Spleen (tissue), 11 donors: ENCODE measurements around the gene PLAAT4. TPM values are rescaled to one million over a fixed set of nuclear protein-coding genes. Genes with fewer than 3 reads are reported as not detected.

Source experiments
- DNase-seq: peaks from one replicate; pipeline ENCODE4 v3.0.0-alpha.2; 2020
- H3K27ac ChIP-seq, 8 donors: fragments of 200-600 bp; sonication (generic) in 7 of 8; 1 replicate in 4 of 8; 2 replicates in 4 of 8; pipeline versions ENCODE4 v1.5.0 to v1.8.0; 2016 to 2021; ENCODE audit warnings: inconsistent platforms in 4 of 8, mild to moderate bottlenecking in 4 of 8, moderate library complexity in 1 of 8
- H3K27me3 ChIP-seq, 7 donors: fragments of 200-600 bp; sonication (generic) in 6 of 7; replicated peaks in 1 of 7; 1 replicate in 4 of 7; 2 replicates in 3 of 7; pipeline versions ENCODE4 v1.5.0 to v1.8.0; 2016 to 2021; ENCODE audit warnings: inconsistent platforms in 3 of 7, mild to moderate bottlenecking in 1 of 7
- H3K36me3 ChIP-seq, 6 donors: fragments of 200-600 bp; sonication (generic) in 5 of 6; 1 replicate in 4 of 6; 2 replicates in 2 of 6; pipeline versions ENCODE4 v1.5.0 to v1.8.0; 2016 to 2021; ENCODE audit warnings: inconsistent platforms in 2 of 6
- H3K4me1 ChIP-seq, 6 donors: fragments of 200-600 bp; sonication (generic) in 5 of 6; 1 replicate in 3 of 6; 2 replicates in 3 of 6; pipeline versions ENCODE4 v1.5.0 to v1.8.0; 2016 to 2021; ENCODE audit warnings: inconsistent platforms in 3 of 6
- H3K4me3 ChIP-seq, 8 donors: fragments of 200-600 bp; sonication (generic) in 7 of 8; 1 replicate in 4 of 8; 2 replicates in 4 of 8; pipeline versions ENCODE4 v1.5.0 to v1.8.0; 2016 to 2021; ENCODE audit warnings: inconsistent platforms in 4 of 8, mild to moderate bottlenecking in 4 of 8, moderate library complexity in 2 of 8
- H3K9me3 ChIP-seq, 8 donors: fragments of 200-600 bp; sonication (generic) in 7 of 8; 1 replicate in 4 of 8; 2 replicates in 4 of 8; pipeline versions ENCODE4 v1.5.0 to v1.8.0; 2016 to 2021; ENCODE audit warnings: inconsistent platforms in 4 of 8
- CTCF ChIP-seq, 11 experiments: fragments of 200-600 bp in 7 of 11; fragments of 450-650 bp in 4 of 11; sonication (generic) in 4 of 11; IDR thresholded peaks in 8 of 11; conservative IDR thresholded peaks in 3 of 11; 1 replicate in 7 of 11; 2 replicates in 4 of 11; pipeline versions ENCODE4 v1.4.0 to v1.8.0; 2016 to 2021; ENCODE audit warnings: antibody characterized with exemption in 11 of 11, inconsistent platforms in 4 of 11, mild to moderate bottlenecking in 1 of 11
- POLR2A ChIP-seq, 3 donors: fragments of 450-650 bp; IDR thresholded peaks; one replicate each; pipeline ENCODE4 v1.5.1; 2017; ENCODE audit warnings: antibody characterized with exemption in 3 of 3, mild to moderate bottlenecking in 1 of 3
- POLR2AphosphoS5 ChIP-seq, 3 donors: sonication (generic); formaldehyde crosslinking; IDR thresholded peaks; one replicate each; pipeline ENCODE4 v1.5.1; 2017; ENCODE audit warnings: antibody characterized with exemption in 3 of 3
- WGBS, 5 donors: extraction: QIAGEN DNeasy Blood & Tissue Kit in 3 of 5; methylation state at CpG; one replicate each; pipeline versions ENCODE4 v1.1.5 to v1.1.7; 2013 to 2018; 5-methylcytosine and 5-hydroxymethylcytosine counted together
- intact Hi-C: fragments of 100-400 bp; cut with DNase I; formaldehyde crosslinking; loops from one replicate; pipeline ENCODE4 v1.15.0; 2023; ENCODE audit warnings: low total_unique reads
- polyA plus RNA-seq, 3 donors: library from polyadenylated mRNA; stranded (reverse); fragments of 200-250 nt; gene quantifications; one replicate each; pipeline ENCODE4 v1.2.1, GENCODE V29; 2013
- total RNA-seq, 7 donors: library from RNA; depleted of rRNA in 3 of 7; stranded (reverse); fragments of >200 nt in 3 of 7; fragmentation: NEBNext Ultra II Directional in 4 of 7; extraction: Animal tissue kit (Norgen Biotek cat#: 25700) in 4 of 7; gene quantifications; one replicate each; pipeline versions ENCODE4 v1.1.0 to v1.2.1, GENCODE V29; 2016 to 2021
- donor health status: healthy with polysubstance abuse.
- donor health status: DM: no; HTN: no; CAD: no; lungs with moderate emphysema.
- donor health status: DM: no; HTN: no; CAD: no.
- donor health status: Bipolar disorder and iron deficiency.
- donor health status: healthy.
- donor health status: DM: no; HTN: no; CAD: no.
- donor health status: DM: yes; HTN: yes; CAD: no.

PLAAT4 gene
- total and polyA plus RNA-seq, 10 donors, result 55.6 to 105 (median 68.1) TPM

GRCh38 chr11:63516109-63516508 is 20.5 kb upstream of the PLAAT4 start:
- H3K27ac ChIP-seq, result no peak overlapping the region
- TF ChIP-seq CTCF (IDR thresholded peaks at IDR 0.05 in 8 of 11, conservative IDR thresholded peaks at IDR 0.05 in 3 of 11), result no peak
- no peak for TF ChIP-seq POLR2AphosphoS5 (IDR thresholded peaks at IDR 0.05)
- TF ChIP-seq POLR2A (IDR thresholded peaks at IDR 0.05), result no peak
- 93 to 99% (median 95%) methylated on average over 5 to 6 of the region's 6 CpGs for whole genome bisulfite sequencing, 5 donors
- intact Hi-C loops, result no loop called here
- no peaks in the 10 kb centered on the region for H3K27me3 ChIP-seq
- peaks cover 0 to 6% (median 0%) of the 10 kb centered on the region in 8 donors for H3K9me3 ChIP-seq
- H3K4me3 ChIP-seq, result no peak overlapping the region
- peaks cover 0 to 57% (median 0%) of the 10 kb centered on the region in 6 donors for H3K36me3 ChIP-seq
- peak; percentile 57 for DNase-seq
- no peaks in the 10 kb centered on the region for H3K4me1 ChIP-seq

GRCh38 chr11:63517156-63517555 is 19.5 kb upstream of the PLAAT4 start:
- 89 to 98% (median 96%) methylated on average over 5 of the region's 5 CpGs for WGBS, 5 donors
- peaks cover 0 to 6% (median 0%) of the 10 kb centered on the region in 8 donors for H3K9me3 ChIP-seq
- intact Hi-C loops, result no loop called here
- no peak for DNase-seq
- no peaks in the 10 kb centered on the region for H3K27me3 ChIP-seq
- H3K4me1 ChIP-seq, result peaks cover 0 to 10% (median 2%) of the 10 kb centered on the region in 6 donors
- no peak overlapping the region for H3K27ac ChIP-seq
- H3K36me3 ChIP-seq, result peaks cover 0 to 46% (median 0%) of the 10 kb centered on the region in 6 donors
- no peak overlapping the region for H3K4me3 ChIP-seq
- no peak for TF ChIP-seq CTCF (IDR thresholded peaks at IDR 0.05 in 8 of 11, conservative IDR thresholded peaks at IDR 0.05 in 3 of 11)
- TF ChIP-seq POLR2AphosphoS5 (IDR thresholded peaks at IDR 0.05), result no peak
- no peak for TF ChIP-seq POLR2A (IDR thresholded peaks at IDR 0.05)

GRCh38 chr11:63518548-63518947 is 18.1 kb upstream of the PLAAT4 start:
- DNase-seq, result no peak
- intact Hi-C loops, result no loop called here
- peaks cover 0 to 11% (median 3%) of the 10 kb centered on the region in 8 donors for H3K9me3 ChIP-seq
- no peak overlapping the region for H3K4me3 ChIP-seq
- TF ChIP-seq CTCF (IDR thresholded peaks at IDR 0.05 in 8 of 11, conservative IDR thresholded peaks at IDR 0.05 in 3 of 11) (no peak), POLR2AphosphoS5 (IDR thresholded peaks at IDR 0.05) (no peak), POLR2A (IDR thresholded peaks at IDR 0.05) (no peak)
- H3K4me1 ChIP-seq, result peaks cover 0 to 16% (median 3%) of the 10 kb centered on the region in 6 donors
- peak overlapping the region in 7 of 8 donors; percentile 16 to 63 (median 39) for H3K27ac ChIP-seq
- 0 to 3% (median 3%) methylated on average over 1 of the region's 1 CpG for WGBS, 5 donors
- H3K36me3 ChIP-seq, result peaks cover 0 to 33% (median 0%) of the 10 kb centered on the region in 6 donors
- H3K27me3 ChIP-seq, result no peaks in the 10 kb centered on the region

GRCh38 chr11:63520606-63521170 is 15.9 kb upstream of the PLAAT4 start:
- Histone ChIP-seq H3K9me3 (peaks cover 0 to 11% (median 5%) of the 10 kb centered on the region in 8 donors), H3K27me3 (no peaks in the 10 kb centered on the region), H3K4me3 (no peak overlapping the region), H3K4me1 (peaks cover 0 to 16% (median 3%) of the 10 kb centered on the region in 6 donors), H3K27ac (no peak overlapping the region), H3K36me3 (peaks cover 0 to 22% (median 0%) of the 10 kb centered on the region in 6 donors)
- no peak for DNase-seq
- intact Hi-C loops, result no loop called here
- TF ChIP-seq CTCF (IDR thresholded peaks at IDR 0.05 in 8 of 11, conservative IDR thresholded peaks at IDR 0.05 in 3 of 11), result no peak
- no peak for TF ChIP-seq POLR2A (IDR thresholded peaks at IDR 0.05)
- TF ChIP-seq POLR2AphosphoS5 (IDR thresholded peaks at IDR 0.05), result no peak
- 89 to 96% (median 93%) methylated on average over 5 of the region's 5 CpGs for WGBS, 5 donors
